GM19452 (cell line): Measurements from ENCODE around the gene LAMB1.
"Not testable (repeated sequence)": the region's sequence is repeated elsewhere in the genome, so short reads cannot be mapped to it uniquely, and the experiment has no call there.

Experiments
- ATAC-seq: cut with Tn5 transposase; IDR thresholded peaks from one replicate; pipeline ENCODE4 v1.9.1; 2021; ENCODE audit not compliant: unreplicated experiment

The LAMB1 gene

GRCh38 chr7:108002726-108003598 lies at the start of gene LAMB1:
Gene LAMB1, minus strand, starts transcription at chr7:108003161. Its CDS starts 276 bp downstream, at chr7:108002885.
- no peak for ATAC-seq

DNA sequence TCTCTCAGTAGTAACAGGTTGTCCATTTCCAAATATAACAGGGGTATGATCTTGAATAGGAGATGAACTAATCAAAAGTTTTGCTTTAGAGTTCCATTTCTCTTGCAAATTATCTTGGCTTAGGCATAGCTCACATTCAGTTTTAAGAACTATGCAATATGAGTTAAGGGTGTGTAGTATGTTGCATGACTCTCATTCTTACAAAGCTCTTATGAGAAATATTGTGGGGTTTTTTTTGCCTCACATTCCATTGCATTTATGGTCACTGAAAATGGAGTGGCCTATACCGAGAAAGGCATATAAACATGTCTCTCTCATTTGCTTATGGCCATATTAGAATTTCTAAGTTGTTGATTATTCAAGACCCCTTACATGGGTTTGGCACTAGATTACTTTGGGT lies 48.5 kb upstream of the LAMB1 start:
- ATAC-seq, result no peak

DNA sequence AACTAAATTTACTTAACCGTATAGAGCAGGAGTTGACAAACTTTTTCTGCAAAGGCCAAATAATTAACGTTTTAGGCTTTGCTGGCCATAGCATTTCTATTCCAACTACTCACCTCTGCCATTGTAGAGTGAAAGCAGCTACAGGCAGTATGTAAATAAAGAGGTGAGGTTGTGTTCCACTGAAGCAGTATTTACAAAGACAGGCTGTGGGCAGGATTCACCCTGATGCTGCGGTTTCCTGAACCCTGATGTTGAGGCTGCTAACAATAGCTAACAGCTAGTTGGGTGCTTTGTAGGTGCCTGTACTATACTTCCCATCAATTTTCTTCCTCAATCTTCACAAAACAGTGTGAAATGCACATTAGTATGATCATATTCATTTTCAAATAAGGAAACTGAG lies 47.0 kb upstream of the LAMB1 start:
- ATAC-seq, result no peak

DNA sequence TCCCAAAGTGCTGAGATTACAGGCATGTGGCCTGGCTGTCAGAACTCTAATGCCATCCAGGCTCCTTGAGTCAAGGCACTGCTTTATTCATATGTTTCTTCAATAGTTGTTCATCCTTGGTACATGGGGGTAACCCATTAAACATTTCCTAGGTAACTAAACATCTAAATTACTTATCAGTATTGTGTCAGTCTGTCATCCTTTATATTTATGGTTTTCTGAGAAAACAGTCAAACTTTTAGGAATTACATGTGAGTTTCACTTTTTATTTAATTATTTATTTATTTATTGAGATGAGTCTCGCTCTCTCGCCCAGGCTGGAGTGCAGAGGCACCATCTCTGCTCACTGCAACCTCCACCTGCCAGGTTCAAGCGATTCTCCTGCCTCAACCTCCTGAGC lies 45.5 kb upstream of the LAMB1 start:
- no peak for ATAC-seq

DNA sequence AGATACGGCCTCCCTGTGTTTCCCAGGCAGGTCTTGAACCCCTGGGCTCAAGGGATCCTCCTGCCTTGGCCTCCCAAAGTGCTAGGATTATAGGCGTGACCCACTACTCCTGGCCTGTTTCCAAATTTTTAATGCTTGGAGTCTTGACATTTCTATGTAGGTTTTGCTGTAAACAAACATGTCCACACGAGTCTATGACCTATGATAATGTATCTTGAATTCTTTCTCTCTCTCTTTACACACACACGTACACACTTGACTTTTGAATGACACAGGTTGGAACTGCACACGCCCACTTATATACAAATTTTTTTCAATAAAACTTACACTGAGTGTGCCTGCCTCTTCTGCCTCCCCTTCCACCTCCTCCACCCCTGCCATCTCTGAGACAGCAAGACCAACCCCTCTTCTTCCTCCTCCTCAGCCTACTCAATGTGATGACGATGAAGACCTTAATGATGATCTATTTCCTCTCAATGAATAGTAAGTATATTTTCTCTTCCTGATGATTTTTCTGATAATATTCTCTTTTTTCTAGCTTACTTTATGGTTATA lies 44.1 kb upstream of the LAMB1 start:
- ATAC-seq, result no peak

DNA sequence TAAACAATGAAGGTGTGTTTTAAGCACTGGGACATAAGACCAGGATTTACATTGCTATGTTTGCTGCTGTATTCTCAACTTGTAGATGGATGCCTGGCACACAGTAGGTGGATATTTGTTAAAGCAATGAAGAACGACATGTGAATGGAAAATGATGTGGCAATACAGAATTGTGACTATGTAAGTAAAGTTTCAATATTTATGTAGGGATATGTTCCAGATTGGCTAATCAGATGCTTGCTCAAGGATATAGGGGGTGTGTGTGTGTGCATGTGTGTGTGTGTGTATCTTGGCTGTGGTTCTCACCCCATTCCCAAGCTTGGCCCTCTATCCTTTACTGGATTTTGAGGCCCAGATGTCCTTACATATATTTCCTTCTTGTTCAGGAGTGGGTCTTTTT lies 42.7 kb upstream of the LAMB1 start:
- no peak for ATAC-seq

DNA sequence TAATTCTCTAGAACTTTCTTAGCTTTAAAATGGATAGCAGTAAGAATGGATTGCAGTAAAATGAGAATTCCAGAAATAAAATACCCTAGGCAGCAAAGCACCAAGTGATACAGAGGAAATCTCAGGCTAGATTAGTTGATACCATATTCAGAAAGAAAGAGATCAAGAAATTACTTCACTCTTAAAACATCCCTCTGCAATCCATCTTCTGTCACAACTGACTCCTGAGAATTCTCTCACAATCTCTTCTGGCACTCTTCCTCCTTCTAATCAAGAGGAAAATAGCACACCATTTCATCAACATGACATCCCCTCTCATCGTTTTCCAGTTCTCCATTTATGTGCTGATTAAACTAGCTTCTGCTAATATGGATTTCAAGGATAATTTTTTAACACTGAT lies 42.2 kb upstream of the LAMB1 start:
- ATAC-seq, result no peak

DNA sequence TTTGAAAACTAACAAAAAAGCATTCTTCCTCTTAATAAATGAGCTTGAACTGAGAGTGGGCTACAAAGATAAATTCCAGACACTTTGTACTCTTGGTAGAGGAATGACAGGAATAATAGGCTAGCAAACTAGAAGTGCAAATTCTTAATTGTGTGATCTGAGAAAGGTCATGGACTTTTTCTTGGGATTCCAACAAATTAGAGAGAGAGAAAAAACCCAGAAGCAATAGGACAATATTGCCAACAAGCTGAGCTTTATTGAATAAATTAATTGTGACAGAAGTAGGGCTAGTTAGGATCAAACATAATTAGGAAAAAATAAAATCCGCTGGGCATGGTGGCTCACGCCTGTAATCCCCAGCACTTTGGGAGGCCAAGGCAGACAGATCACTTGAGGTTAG lies 41.4 kb upstream of the LAMB1 start:
- no peak for ATAC-seq

DNA sequence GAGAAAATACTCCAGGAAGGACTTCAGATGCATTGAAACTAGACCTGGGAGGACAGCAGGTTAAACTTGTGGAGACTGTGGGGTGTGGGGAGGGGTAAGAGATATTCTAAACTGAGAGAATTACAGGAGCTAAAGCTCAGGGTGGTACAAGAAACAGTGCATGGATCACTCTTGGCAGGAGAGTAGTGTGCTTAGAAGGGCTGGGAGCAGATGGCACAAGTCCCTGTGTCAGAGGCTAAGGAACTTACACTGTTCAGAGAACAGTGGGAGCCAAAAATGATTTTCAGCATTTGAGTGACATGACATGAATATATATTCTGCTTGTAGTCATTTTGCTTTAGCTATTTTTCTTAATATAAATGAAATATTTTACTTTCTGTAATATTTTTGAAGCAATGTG lies 36.0 kb upstream of the LAMB1 start:
- ATAC-seq, result no peak

DNA sequence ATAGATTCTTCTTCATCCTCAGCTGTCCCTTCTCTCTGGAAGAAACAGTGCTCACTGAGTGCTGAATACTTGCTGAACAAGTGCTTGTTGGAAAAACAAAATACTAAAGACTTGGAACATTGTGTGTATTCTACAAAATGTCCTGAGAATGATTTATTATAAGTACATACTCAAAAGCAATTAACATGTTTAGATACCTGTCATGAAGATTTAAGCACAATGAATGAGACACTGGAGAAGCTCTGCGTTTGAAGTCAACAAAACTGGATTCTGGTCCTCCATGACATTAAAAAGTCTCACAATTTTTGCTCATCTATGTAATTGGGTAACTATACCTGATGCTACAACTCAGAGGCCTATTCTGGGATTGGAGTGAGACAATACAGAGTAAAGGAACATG lies 34.8 kb upstream of the LAMB1 start:
- ATAC-seq, result no peak

- no peak for ATAC-seq
Measured at GRCh38 chr7:108037140-108037539, 34.2 kb upstream of the LAMB1 start.

DNA sequence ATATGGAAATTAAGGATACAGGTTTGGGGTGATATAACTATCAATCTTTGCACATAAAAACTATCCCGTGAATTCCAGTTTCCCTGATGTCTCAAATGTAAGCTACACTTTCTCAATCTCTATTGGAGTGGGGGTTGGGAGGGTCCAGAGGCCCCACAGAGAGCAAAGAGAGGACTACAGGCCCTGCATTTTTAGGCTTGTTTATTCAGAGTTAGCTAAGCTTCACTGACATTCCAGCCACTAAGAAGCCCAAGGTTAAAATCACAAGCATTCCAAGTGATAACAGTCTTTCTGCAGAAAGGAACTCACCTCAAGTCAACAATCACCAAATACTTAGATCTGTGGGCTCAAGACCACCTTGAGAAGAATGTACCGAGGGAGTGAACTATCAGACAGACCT lies 31.6 kb upstream of the LAMB1 start:
- ATAC-seq, result no peak

DNA sequence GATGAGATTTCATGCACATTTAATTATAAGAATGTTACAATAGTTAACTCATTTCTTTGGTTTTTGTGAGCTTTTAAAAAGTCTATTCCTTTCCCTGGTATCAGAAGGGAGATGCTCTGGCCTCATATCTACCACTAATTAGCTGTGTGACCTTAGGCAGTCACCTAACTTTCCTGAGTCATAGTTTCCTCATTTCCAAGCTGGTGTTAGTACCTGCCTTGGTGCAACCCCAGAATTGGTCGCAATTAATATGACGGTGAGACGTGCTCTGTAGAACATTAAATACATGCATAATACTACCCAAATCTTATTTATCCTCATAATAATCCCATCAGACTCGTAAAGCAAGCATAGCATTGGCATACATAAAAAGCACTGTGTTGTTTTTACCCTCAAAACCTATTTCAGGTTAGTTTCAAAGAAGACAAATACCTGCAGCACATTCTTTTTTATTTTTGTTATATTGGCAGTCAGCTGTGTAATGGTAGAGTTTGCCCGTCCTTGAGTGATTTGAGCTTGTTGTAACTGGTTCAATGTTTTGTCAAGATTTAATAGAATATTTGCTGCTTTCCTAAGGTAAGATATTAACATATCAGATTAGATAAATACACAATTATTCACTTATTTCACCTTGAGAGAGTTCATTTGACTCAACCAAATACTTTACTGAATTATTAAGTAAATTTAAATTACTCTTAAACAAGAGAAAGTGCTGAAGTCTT lies 31.0 kb upstream of the LAMB1 start:
- ATAC-seq, result no peak

DNA sequence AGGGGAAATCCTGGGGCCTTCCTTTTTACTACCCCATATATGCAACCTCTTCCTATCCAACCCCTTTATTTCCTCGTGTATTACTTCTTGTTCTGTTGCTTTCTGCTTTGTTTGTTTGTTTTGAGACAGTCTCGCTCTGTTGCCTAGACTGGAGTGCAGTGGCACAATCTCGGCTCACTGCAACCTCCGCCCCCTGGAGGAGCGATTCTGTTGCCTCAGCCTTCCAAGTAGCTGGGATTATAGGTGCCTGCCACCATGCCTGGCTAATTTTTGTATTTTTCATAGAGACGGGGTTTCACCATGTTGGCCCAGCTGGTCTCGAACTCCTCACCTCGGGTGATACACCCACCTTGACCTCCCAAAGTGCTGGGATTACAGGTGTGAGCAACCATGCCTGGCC lies 30.3 kb upstream of the LAMB1 start:
- ATAC-seq, result not testable (repeated sequence)

DNA sequence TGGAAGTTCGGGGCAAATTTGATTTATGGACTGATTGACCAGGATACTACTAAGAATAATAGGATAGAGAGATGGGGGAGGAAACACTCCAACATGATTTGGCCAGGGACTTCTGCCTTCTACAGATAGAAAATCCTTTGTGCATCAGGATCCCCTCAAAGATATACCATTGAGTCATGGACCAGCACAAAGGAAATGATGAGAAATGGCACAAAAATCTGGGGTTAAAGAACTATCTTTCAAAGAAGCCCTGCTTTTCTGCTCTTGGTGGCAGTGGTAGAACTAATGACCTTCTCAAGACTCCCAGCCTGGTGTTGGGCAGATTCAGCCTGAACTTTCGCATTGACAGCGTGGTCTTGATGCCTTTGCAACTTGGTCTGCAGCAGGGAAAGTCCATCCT lies 27.6 kb upstream of the LAMB1 start:
- no peak for ATAC-seq

DNA sequence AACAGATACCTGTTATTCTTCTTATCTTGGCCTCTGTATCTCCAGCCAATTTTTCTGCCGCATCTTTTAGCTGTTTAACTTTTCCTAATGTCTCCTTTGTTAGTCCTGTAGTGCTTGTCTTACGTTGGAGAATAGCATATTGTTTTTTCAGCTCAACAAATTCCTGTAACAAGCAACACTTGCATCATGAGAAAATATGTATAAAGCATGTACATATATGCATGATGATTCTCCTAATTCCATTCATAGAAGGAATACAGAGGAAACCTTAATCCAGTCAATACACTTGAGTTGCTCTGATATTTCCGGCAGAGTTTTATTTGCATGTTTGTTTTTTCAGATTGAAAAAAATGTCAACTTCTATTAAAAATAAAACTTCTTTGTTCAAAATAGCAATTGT lies 26.1 kb upstream of the LAMB1 start:
- no peak for ATAC-seq

DNA sequence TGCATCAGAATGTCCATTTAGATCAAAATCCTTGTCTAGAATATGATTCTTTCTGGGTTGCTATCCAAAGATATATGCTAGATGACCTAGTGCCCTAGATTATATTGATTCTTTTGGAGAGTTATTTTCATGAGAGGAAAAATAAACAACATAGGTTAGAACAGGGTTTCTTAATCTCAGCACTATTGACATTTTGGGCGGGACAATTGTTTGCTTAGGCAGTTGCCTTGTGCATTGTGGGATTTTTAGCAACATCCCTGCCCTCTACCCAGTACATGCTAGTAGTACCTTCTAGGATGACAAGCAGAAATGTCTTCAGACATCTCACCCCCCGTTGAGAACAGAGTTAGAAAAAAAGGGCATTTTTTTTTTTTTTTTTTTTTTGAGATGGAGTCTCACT lies 25.1 kb upstream of the LAMB1 start:
- no peak for ATAC-seq

- no peak for ATAC-seq
Measured at GRCh38 chr7:108027239-108027638, 24.3 kb upstream of the LAMB1 start.

- no peak for ATAC-seq
Measured at GRCh38 chr7:108026647-108027046, 23.7 kb upstream of the LAMB1 start.

DNA sequence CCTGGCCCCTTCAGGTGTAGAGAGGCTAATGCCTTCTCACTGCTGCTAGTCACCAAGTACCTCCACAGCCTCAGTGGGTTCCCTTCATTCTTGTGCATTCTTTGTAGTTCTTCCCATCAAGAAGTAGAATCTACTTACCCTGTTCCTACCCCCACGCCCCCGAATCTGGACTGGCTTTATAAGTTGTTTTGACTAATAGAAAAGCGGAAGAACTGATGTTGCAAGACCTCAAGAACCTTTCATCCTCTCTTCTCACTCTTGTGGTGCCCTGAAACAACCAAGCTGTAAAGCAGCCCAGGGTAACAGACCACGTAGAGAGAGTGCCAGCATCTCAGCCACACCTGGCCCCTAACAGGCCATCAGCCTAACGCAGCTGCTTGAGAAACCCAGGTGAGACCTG lies 23.2 kb upstream of the LAMB1 start:
- ATAC-seq, result no peak

GRCh38 chr7:108024538-108024937 lies 21.6 kb upstream of the LAMB1 start:
- no peak for ATAC-seq

DNA sequence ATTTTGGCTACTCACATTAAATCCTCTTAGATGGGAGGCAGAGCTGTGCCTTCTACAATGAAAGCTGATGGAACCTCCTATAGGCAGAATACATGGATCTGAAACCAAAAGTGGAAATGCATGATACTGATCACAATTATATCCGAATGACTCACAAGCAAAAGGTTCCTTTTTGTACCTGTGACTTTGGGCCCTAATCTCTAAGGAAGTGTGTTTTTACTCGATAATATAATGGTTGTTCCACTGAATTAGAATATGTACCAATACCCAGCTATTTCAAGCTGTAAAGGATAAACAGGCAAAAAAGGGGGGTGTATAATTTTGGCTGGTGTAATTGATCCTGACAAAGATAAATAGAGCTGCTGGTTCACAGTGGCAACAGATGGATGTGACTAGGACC lies 17.6 kb upstream of the LAMB1 start:
- ATAC-seq, result no peak
